Measurements from ENCODE around the gene ZNF76. TPM values are rescaled to one million over a fixed set of nuclear protein-coding genes. Genes with fewer than 3 reads are reported as not detected.

Gene ZNF76
- total RNA-seq (2022; extraction: Qiagen RNA extraction) = 7.5 to 10.1 TPM (median 9.8 TPM) in 5 replicates

DNA sequence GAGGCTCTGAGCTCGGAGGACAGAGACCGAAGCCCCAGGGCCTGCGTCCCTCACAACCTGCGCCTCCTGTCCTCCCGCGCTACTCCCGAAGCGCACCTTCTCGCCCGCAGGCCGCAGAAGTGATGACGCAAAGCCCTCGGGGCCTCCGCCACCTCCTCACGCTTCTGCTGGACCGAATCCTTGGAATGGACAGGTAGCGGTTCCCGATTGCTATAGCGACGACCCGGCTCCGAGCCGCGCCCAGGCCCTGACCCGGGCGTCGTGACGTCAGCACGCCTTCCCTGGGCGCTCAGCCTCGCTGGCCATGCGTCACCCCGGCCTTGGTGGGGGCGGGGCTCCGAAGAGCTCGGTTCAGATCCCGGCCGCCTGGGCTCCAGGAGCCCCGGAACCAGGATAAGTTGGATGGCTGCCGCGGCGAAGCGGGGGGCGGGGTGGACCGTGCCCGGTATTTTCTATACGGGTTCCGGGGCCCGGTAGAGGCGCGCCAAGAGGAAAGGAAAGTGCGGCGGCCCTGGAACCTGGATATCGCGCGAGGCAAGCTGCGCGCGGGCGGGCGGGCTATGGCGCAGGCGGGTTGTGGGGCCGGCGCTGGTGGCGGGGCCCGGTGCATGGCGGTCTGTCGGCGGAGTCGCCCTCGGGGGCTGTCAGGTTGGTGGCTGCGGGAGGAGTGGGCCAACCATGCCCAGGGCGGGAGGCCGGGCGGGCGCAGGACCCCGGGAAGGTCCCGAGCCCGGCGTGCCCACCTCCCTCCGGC is at the start of gene ZNF76:
TSS of gene ZNF76 (plus strand) at position 542 of the 754 bp plus-strand sequence. CDS start 21,417 bp downstream, outside the sequence.

DNA sequence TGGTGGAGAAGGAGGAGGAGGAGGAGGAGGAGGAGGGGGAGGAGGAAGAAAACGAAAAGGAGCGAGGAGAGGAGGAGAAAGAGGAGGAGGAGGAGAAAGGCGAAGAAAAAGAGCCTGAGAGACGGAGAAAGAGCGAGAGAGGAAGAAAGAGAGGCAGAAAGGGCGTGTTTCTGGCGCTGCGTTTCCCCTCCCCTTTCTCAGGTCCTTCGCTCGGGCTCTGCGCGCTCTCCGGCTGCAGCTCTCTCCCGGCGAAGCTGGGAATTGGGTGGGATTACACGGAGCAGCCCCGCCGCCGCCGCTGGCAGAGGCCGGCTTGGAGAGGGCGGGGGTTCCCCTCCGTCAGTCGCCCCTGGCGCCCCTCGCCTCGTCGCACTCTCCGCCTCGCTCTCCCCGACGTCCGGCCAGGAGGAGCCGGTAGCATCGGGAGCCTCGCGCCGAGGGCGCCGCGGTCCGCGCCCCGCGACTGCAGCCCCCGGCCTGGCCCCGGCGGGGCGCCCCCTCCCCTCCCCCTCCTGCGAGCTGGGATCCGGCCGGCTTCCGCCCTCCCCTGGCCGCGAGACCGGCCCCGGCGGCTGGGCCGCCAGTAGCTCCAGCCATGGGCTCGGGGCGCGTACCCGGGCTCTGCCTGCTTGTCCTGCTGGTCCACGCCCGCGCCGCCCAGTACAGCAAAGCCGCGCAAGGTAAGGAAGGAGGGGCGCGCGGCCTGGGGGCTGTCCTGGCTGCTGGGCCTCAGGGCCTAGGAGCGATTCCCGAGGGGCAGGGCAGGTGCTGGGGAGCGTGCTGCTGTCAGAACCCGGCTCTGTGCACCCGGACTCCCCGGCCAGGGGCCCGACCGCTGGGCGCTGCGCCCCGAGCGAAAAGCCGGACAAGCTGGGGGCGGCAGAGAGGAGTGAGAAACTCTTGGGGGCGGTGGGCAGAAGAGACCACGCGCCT is 45.4 kb upstream of the ZNF76 start, which contains the start of gene SCUBE3:
TSS of gene SCUBE3 (plus strand) at position 133 of the 933 bp plus-strand sequence. CDS start at position 596, 463 bp downstream.

DNA sequence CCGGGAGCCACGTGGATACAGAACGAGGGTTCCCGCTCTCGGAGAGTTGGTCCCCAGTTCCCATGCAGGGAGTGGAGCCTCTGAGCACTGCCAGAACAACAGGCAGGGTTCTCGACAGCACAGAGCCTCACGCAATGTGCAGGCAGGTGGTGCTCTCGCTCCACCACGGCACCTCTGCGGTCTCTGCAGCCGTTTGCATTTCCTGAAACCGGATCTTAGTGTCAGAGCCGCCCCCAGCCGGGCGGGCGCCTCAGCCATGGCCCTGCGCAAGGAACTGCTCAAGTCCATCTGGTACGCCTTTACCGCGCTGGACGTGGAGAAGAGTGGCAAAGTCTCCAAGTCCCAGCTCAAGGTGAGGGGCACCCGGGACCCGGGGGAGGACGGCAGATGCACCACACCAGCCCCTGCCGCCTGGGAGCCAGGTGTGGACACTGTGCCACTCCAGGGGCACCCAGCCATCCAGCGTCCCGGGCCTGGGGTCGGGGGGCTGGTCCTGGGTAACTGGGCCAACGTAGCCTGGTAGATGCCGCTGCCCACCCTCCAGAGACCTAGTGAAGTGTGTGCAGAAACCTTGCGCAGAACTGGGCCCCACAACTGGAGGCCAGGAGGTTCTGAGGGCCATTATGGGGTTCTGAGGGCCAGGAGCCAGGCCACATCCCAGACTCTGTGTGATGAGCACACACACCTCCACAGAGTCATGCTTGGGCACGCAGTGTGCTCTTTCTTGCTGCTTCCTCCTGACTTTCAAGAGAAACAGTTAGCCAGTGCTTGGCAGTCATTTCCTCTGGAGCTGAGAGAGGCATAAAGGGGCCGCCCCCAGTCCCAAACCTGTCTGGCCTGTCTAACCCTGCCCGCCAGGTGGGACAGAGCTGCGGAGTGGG is 38.3 kb downstream of the ZNF76 start, which contains the start of gene DEF6:
TSS of gene DEF6 (plus strand) at position 218 of the 881 bp plus-strand sequence. CDS start at position 257, 39 bp downstream.

DNA sequence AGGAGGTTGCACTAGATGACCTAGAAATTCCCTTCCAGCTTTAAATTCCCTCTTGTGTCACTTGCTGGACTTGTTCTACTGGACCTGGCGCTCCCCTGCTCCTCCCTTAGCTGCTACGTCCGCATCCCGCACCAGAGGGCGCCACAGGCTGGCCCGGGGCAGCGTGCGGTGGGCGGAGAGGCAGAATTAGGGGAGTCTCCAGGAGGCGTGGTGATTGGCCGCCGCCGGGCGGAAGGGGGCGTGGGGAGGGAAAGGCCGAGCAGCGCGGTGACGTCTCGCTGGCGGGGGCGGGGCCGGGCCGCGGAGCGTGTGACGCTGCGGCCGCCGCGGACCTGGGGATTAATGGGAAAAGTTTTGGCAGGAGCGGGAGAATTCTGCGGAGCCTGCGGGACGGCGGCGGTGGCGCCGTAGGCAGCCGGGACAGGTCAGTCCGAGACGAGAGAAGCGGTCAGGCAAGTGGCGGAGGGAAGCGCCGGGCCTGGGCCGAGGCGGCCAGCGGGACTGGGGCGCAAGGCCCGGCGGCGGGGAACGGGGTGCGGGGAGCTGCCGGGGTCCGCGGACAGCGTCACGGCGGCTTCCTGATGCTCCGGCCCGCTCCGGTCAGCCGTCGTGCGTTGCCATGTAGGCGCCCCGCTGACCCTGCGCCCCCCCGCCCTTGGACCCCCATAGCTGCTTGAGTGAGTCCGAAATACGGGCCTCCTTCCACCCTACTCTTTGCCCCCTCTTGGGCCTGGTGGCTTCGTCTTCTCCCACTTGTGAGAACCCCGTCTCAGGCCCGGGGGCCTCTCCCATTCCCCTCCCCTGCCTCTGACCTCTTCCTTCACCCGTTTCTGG is 82.9 kb downstream of the ZNF76 start, which contains the start of gene PPARD:
TSS of gene PPARD (plus strand) at position 301 of the 834 bp plus-strand sequence. CDS start 68,530 bp downstream, outside the sequence.

Other genes starting within 250 kb of the ZNF76 start
- not detected in 5 replicates for gene TCP11, start 118.4 kb upstream of the ZNF76 start, total RNA-seq (2022; extraction: Qiagen RNA extraction)
- gene SCUBE3, start 45.8 kb upstream of the ZNF76 start, total RNA-seq (2022; extraction: Qiagen RNA extraction) = 0.02 to 0.09 TPM (median 0.05 TPM) in 5 replicates
- gene DEF6, start 38.1 kb downstream of the ZNF76 start, total RNA-seq (2022; extraction: Qiagen RNA extraction) = 0.07 to 0.26 TPM (median 0.09 TPM) in 3 of 5 replicates, not detected in the others
- 4.9 to 6.6 TPM (median 5.6 TPM) in 5 replicates for gene PPARD, start 82.8 kb downstream of the ZNF76 start, total RNA-seq (2022; extraction: Qiagen RNA extraction)
- gene FANCE, start 192.6 kb downstream of the ZNF76 start, total RNA-seq (2022; extraction: Qiagen RNA extraction) = 3.3 to 3.9 TPM (median 3.7 TPM) in 5 replicates
- 1,438 to 1,588 TPM (median 1,532 TPM) in 5 replicates for gene RPL10A, start 208.7 kb downstream of the ZNF76 start, total RNA-seq (2022; extraction: Qiagen RNA extraction)
- gene TEAD3, start 237.3 kb downstream of the ZNF76 start, total RNA-seq (2022; extraction: Qiagen RNA extraction) = 5.7 to 8.0 TPM (median 7.6 TPM) in 5 replicates

All from A549 treated with Hydrocortisone at 1 μM for 4 hours (cell line).